ENCODE measurements around the gene PKN3. TPM values are rescaled to one million over a fixed set of nuclear protein-coding genes. Genes with fewer than 3 reads are reported as not detected.

PKN3 gene
- total and polyA plus RNA-seq, 9 of the 15 experiments (the other 6 are each of a cell fraction or from before 2014, with no cell fraction given) = 0.82 to 49.2 (median 19.7) TPM

- ATAC-seq (no peak), FAIRE-seq (no peak), DNase-seq (ENCODE audit: extremely low read depth in 1 of 4, low spot score in 3 of 4) (no peak)
- H3K27ac ChIP-seq (ENCODE audit: extremely low read depth, low read depth, low read length) = no peak overlapping the region
- H3K9ac ChIP-seq (ENCODE audit: insufficient read depth in 1 of 2, low read depth in 2 of 2, low read length in 2 of 2) = peak overlapping the region in 1 of 2 experiments; percentile 61; a peak in 2 of 4 replicates
- H3K27me3 ChIP-seq (ENCODE audit: control insufficient read depth in 2 of 2, insufficient read depth in 2 of 2, low read length in 2 of 2) = no peaks in the 10 kb centered on the region
- peaks cover 41% of the 10 kb centered on the region; the same call in 2 of the 3 replicates for H3K36me3 ChIP-seq (ENCODE audit: control insufficient read depth, insufficient read depth, low read length)
- no peak overlapping the region for H3K4me2 ChIP-seq (ENCODE audit: insufficient read depth, low read length)
- POLR2A ChIA-PET = interaction anchor here (0.5 to 2.3 kb wide), 6 partner anchors 8 to 299 kb away, joined by 3 to 9 read pairs (median 4); partner anchors contain the start of gene SET
- H2AFZ ChIP-seq (ENCODE audit: low read depth, low read length) = no peak overlapping the region
- WGBS (ENCODE audit: insufficient coverage, low coverage, missing lambda C conversion rate) = 94% methylated on average over 32 of the region's 36 CpGs
- H3K9me3 ChIP-seq (replicated peaks; ENCODE audit: control insufficient read depth, insufficient read depth, low read depth, low read length) = no peaks in the 10 kb centered on the region
- H3K4me3 ChIP-seq = no peak overlapping the region
- peaks cover 9 to 43% of the 10 kb centered on the region in 2 experiments for H3K4me1 ChIP-seq (replicated peaks in 1 of 2; ENCODE audit: control insufficient read depth in 2 of 2, insufficient read depth in 2 of 2, low read length in 2 of 2)
- H3K79me2 ChIP-seq (ENCODE audit: control insufficient read depth, insufficient read depth, low read length) = peaks cover 24% of the 10 kb centered on the region
- no peaks in the 10 kb centered on the region for H4K20me1 ChIP-seq (replicated peaks; ENCODE audit: control insufficient read depth, insufficient read depth, low read length)
- no peaks in the 10 kb centered on the region for H3K9me1 ChIP-seq (ENCODE audit: control insufficient read depth, insufficient read depth, low read length)
- intact Hi-C loops (cut with micrococcal nuclease) (no loop called here), in situ Hi-C loops (cut with MboI) (no loop called here)
- CTCF ChIA-PET (ENCODE audit: low intra/inter-chr PET ratio) = no interaction called here
- no TSS peak for BruUV-seq (replicated peaks)
- TF ChIP-seq CREBBP (IDR thresholded peaks at IDR 0.05; ENCODE audit: low read depth, low read length) (no peak), GTF2A2 (tag; IDR thresholded peaks at IDR 0.05) (no peak), POLR2G (IDR thresholded peaks at IDR 0.05; ENCODE audit: low read depth, low read length) (peak; percentile 53), MECOM (CRISPR knock-in tag; IDR thresholded peaks at IDR 0.05) (no peak), CEBPG (CRISPR knock-in tag; IDR thresholded peaks at IDR 0.05) (no peak), CEBPG (tag; conservative IDR thresholded peaks at IDR 0.05 in 1 of 2, IDR thresholded peaks at IDR 0.05 in 1 of 2) (no peak), SMAD4 (CRISPR knock-in tag; conservative IDR thresholded peaks at IDR 0.05) (no peak), RBFOX2 (IDR thresholded peaks at IDR 0.05; ENCODE audit: low read depth, low read length) (peak; percentile 36; the same call in 1 of the 2 replicates), ZBTB33 (CRISPR knock-in tag; IDR thresholded peaks at IDR 0.05) (peak; percentile 95), ZNF589 (CRISPR knock-in tag; IDR thresholded peaks at IDR 0.05; ENCODE audit: low read depth) (no peak), ZBTB1 (CRISPR knock-in tag; IDR thresholded peaks at IDR 0.05; ENCODE audit: borderline replicate concordance, low read depth) (no peak), POLR3G (IDR thresholded peaks at IDR 0.05; ENCODE audit: extremely low read depth, insufficient read length, insufficient replicate concordance) (no peak), NR0B1 (IDR thresholded peaks at IDR 0.05; ENCODE audit: partially characterized antibody) (no peak), NR3C1 (CRISPR knock-in tag; IDR thresholded peaks at IDR 0.05) (no peak), ZNF696 (CRISPR knock-in tag; conservative IDR thresholded peaks at IDR 0.05) (no peak)
- TF ChIP-seq, protein P1, sequence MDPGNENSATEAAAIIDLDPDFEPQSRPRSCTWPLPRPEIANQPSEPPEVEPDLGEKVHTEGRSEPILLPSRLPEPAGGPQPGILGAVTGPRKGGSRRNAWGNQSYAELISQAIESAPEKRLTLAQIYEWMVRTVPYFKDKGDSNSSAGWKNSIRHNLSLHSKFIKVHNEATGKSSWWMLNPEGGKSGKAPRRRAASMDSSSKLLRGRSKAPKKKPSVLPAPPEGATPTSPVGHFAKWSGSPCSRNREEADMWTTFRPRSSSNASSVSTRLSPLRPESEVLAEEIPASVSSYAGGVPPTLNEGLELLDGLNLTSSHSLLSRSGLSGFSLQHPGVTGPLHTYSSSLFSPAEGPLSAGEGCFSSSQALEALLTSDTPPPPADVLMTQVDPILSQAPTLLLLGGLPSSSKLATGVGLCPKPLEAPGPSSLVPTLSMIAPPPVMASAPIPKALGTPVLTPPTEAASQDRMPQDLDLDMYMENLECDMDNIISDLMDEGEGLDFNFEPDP (CRISPR knock-in tag; IDR thresholded peaks at IDR 0.05) = no peak
Measured at GRCh38 chr9:128705051-128705965, 3.0 kb downstream of the PKN3 start.

Measured in K562 (cell line).